Left ventricle myocardium inferior (tissue), 1 donor: Measurements from ENCODE around the gene UQCR10. TPM values are rescaled to one million over a fixed set of nuclear protein-coding genes. Genes with fewer than 3 reads are reported as not detected.

Experiments used
- DNase-seq: peaks from one replicate; pipeline ENCODE4 v3.0.0-alpha.2; 2020
- H3K27ac ChIP-seq: fragments of 200-600 bp; replicated peaks from 2 replicates; pipeline ENCODE4 v1.8.0; 2021
- H3K27me3 ChIP-seq: fragments of 200-600 bp; 2 replicates; pipeline ENCODE4 v1.8.0; 2021; ENCODE audit warnings: low read depth
- H3K36me3 ChIP-seq: fragments of 200-600 bp; 2 replicates; pipeline ENCODE4 v1.8.0; 2021
- H3K4me1 ChIP-seq: fragments of 200-600 bp; 2 replicates; pipeline ENCODE4 v1.8.0; 2021
- H3K4me3 ChIP-seq: fragments of 200-600 bp; 2 replicates; pipeline ENCODE4 v1.8.0; 2021; ENCODE audit warnings: mild to moderate bottlenecking, moderate library complexity
- H3K9me3 ChIP-seq: fragments of 200-600 bp; replicated peaks from 2 replicates; pipeline ENCODE4 v1.8.0; 2021
- CTCF ChIP-seq: fragments of 200-600 bp; IDR thresholded peaks from 2 replicates; pipeline ENCODE4 v1.8.0; 2021; ENCODE audit warnings: antibody characterized with exemption, mild to moderate bottlenecking, borderline replicate concordance
- intact Hi-C: fragments of 100-400 bp; cut with micrococcal nuclease; formaldehyde crosslinking; loops from one replicate; pipeline ENCODE4 v1.11.0; 2022
- total RNA-seq: library from RNA; stranded (reverse); fragmentation: NEBNext Ultra II Directional; extraction: Animal tissue kit (Norgen Biotek cat#: 25700); gene quantifications from one replicate; pipeline ENCODE4 v1.2.1, GENCODE V29; 2021
- donor health status: DM: no; HTN: yes; CAD: no; lungs with severe emphysema.

The UQCR10 gene
- total RNA-seq, 1 donor from 2014 or later: 403 TPM

DNA sequence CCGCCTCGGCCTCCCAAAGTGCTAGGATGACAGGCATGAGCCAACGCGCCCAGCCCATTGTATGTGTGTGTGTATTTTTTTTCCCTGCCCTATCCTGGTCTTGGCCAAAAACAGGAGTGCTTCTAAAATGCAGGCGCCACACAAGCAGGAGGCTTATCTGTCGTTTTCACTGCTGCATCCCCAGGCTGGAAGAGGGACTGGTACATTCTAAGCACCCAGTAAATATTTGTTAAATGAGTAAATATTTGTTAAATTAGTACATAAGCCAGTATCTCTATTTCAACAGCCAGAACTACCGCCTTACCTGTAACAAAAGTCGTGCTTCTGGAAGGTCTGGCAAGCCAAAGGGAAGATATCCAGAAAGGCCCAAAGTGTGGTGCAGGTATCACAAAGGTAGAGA lies 46.0 kb downstream of the UQCR10 start:
- H3K27me3 ChIP-seq: no peaks in the 10 kb centered on the region
- no peak for TF ChIP-seq CTCF
- H3K27ac ChIP-seq: no peak overlapping the region
- intact Hi-C loops: no loop called here
- no peak overlapping the region for H3K4me3 ChIP-seq
- DNase-seq: no peak
- peaks cover 79% of the 10 kb centered on the region for H3K36me3 ChIP-seq
- H3K4me1 ChIP-seq: peaks cover 44% of the 10 kb centered on the region
- no peaks in the 10 kb centered on the region for H3K9me3 ChIP-seq

- no peak for DNase-seq
- no peak for TF ChIP-seq CTCF
- Histone ChIP-seq H3K4me3 (no peak overlapping the region), H3K9me3 (no peaks in the 10 kb centered on the region), H3K27me3 (no peaks in the 10 kb centered on the region), H3K27ac (peak overlapping the region; percentile 6), H3K36me3 (peaks cover 75% of the 10 kb centered on the region), H3K4me1 (peaks cover 48% of the 10 kb centered on the region)
- intact Hi-C loops: no loop called here
Measured at GRCh38 chr22:29813563-29813962, 46.4 kb downstream of the UQCR10 start.

- Histone ChIP-seq H3K4me1 (peaks cover 53% of the 10 kb centered on the region), H3K27me3 (no peaks in the 10 kb centered on the region), H3K36me3 (peaks cover 75% of the 10 kb centered on the region), H3K27ac (peak overlapping the region; percentile 6), H3K4me3 (no peak overlapping the region), H3K9me3 (no peaks in the 10 kb centered on the region)
- DNase-seq: no peak
- intact Hi-C loops: no loop called here
- TF ChIP-seq CTCF: no peak
Measured at GRCh38 chr22:29814003-29814402, 46.8 kb downstream of the UQCR10 start.

- H3K9me3 ChIP-seq: no peaks in the 10 kb centered on the region
- H3K4me3 ChIP-seq: no peak overlapping the region
- TF ChIP-seq CTCF: no peak
- DNase-seq: no peak
- intact Hi-C loops: no loop called here
- peaks cover 72% of the 10 kb centered on the region for H3K36me3 ChIP-seq
- peak overlapping the region; percentile 66 for H3K27ac ChIP-seq
- peaks cover 56% of the 10 kb centered on the region for H3K4me1 ChIP-seq
- no peaks in the 10 kb centered on the region for H3K27me3 ChIP-seq
Measured at GRCh38 chr22:29815580-29815979, 48.4 kb downstream of the UQCR10 start.

DNA sequence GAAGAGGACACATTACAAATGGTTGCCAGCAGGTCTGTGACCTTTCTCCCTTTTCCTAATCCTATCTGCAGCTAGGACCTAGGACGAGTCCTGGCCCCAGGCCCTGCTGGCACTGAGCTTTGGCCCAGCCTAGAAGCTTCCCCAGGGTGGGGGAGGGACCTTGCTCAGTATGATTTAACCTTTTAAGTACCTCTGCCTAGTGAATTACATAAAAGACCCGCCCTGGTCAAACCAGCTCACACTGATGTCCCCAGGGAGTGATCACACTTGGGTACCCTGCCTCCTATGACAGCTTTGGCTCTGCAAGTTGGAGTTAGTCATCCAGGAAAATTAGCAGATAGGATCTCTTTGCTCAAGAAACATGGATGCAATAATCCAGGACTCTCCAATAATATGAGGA lies 49.0 kb downstream of the UQCR10 start:
- Histone ChIP-seq H3K36me3 (peaks cover 67% of the 10 kb centered on the region), H3K27ac (peak overlapping the region; percentile 66), H3K27me3 (no peaks in the 10 kb centered on the region), H3K4me1 (peaks cover 60% of the 10 kb centered on the region), H3K4me3 (no peak overlapping the region), H3K9me3 (no peaks in the 10 kb centered on the region)
- TF ChIP-seq CTCF: no peak
- intact Hi-C loops: no loop called here
- peak; percentile 79 for DNase-seq

DNA sequence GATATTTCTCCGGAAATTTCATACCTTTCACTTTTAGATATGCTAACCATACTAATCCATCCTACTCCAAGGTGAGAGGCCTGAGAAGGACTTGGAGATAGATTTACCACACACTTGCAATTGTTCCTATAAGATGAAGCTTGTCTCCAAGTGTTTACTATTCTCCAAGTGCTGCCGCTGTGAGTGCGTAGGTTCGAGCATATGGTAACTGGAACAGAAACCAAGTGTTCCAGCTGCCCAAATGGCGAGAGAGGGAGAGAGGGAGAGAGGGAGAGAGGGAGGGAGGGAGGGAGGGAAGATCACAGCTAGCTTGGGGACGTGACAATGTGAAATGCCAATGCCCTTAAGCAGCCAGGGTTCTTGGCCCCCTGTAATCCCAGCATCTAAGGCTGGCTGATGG lies 49.4 kb downstream of the UQCR10 start:
- Histone ChIP-seq H3K4me3 (no peak overlapping the region), H3K36me3 (peaks cover 62% of the 10 kb centered on the region), H3K9me3 (no peaks in the 10 kb centered on the region), H3K4me1 (peaks cover 64% of the 10 kb centered on the region), H3K27ac (peak overlapping the region; percentile 66), H3K27me3 (no peaks in the 10 kb centered on the region)
- TF ChIP-seq CTCF: no peak
- intact Hi-C loops: no loop called here
- DNase-seq: no peak
